Inflammatory macrophage (primary cell): ENCODE results near the gene CPLANE2.
A peak's percentile ranks its signal among the peaks of the same experiment; 100 is the strongest.
"Not testable (repeated sequence)": the region's sequence is repeated elsewhere in the genome, so short reads cannot be mapped to it uniquely, and the experiment has no call there.

ENCODE experiments used
- DNase-seq, 2 donors: peaks; one replicate each; pipeline ENCODE4 v3.0.0-alpha.2; 2020 to 2022

Gene CPLANE2

GRCh38 chr1:16229976-16230740, 6.8 kb downstream of the CPLANE2 start:
- no peak for DNase-seq

GRCh38 chr1:16226490-16227179, 10.3 kb downstream of the CPLANE2 start:
- no peak for DNase-seq

GRCh38 chr1:16226129-16226489, 10.9 kb downstream of the CPLANE2 start:
- no peak for DNase-seq

GRCh38 chr1:16224472-16224871, 12.5 kb downstream of the CPLANE2 start:
- no peak for DNase-seq

GRCh38 chr1:16222716-16223115, 14.3 kb downstream of the CPLANE2 start:
- not testable (repeated sequence) for DNase-seq

- no peak for DNase-seq
Observed at GRCh38 chr1:16221499-16221898, 15.5 kb downstream of the CPLANE2 start.

GRCh38 chr1:16219968-16220500, 16.9 kb downstream of the CPLANE2 start:
- DNase-seq: no peak

GRCh38 chr1:16218674-16219071, 18.3 kb downstream of the CPLANE2 start:
- no peak for DNase-seq

- no peak for DNase-seq
Observed at GRCh38 chr1:16218014-16218673, 18.8 kb downstream of the CPLANE2 start.

GRCh38 chr1:16217061-16217785, 19.8 kb downstream of the CPLANE2 start:
- peak; percentile 94 to 96 for DNase-seq

GRCh38 chr1:16215882-16216753, 20.9 kb downstream of the CPLANE2 start:
- peak; percentile 43 to 65 for DNase-seq

- not testable (repeated sequence) for DNase-seq
Observed at GRCh38 chr1:16215240-16215639, 21.7 kb downstream of the CPLANE2 start.

GRCh38 chr1:16213544-16213943, 23.4 kb downstream of the CPLANE2 start:
- DNase-seq: not testable (repeated sequence)

GRCh38 chr1:16213013-16213412, 24.0 kb downstream of the CPLANE2 start:
- DNase-seq: no peak

- DNase-seq: no peak
Observed at GRCh38 chr1:16212251-16212961, 24.6 kb downstream of the CPLANE2 start, which contains the start of gene ARHGEF19. ARHGEF19 (minus strand) TSS chr1:16212652; CDS start chr1:16209054, 3,598 bp downstream.

- no peak for DNase-seq
Observed at GRCh38 chr1:16211824-16212223, 25.2 kb downstream of the CPLANE2 start.

- no peak for DNase-seq
Observed at GRCh38 chr1:16210581-16210980, 26.4 kb downstream of the CPLANE2 start.

GRCh38 chr1:16209847-16210407, 27.1 kb downstream of the CPLANE2 start:
- no peak for DNase-seq

GRCh38 chr1:16209132-16209846, 27.7 kb downstream of the CPLANE2 start:
- DNase-seq: no peak
